Activated CD8-positive, alpha-beta memory T cell treated with anti-CD3 and anti-CD28 coated beads, Interleukin-2, amount 10 ng/mL, durations not matched to agents 7 days and 5 days (primary cell): Measurements from ENCODE around the gene PTGIS. TPM values are rescaled to one million over a fixed set of nuclear protein-coding genes. Genes with fewer than 3 reads are reported as not detected.

Experiments used
- ATAC-seq: fragments of 150-1000 bp; cut with Tn5 transposase; one replicate; pipeline ENCODE4 v1.10.0; 2021; ENCODE audit warnings: moderate library complexity
- CTCF ChIA-PET: fragments of 350-600 bp; sonication (Branson Sonifier 250); formaldehyde crosslinking; loops from one replicate; lab custom pipeline; 2021; ENCODE audit warnings: antibody characterized with exemption; lab: Charles Lee
- DNase-seq: peaks from one replicate; pipeline ENCODE4 v3.0.0-alpha.2; 2020
- H3K27ac Mint-ChIP-seq: one replicate; pipeline ENCODE4 v1.8.0; 2021; ENCODE audit warnings: mild to moderate bottlenecking, mixed read lengths
- H3K27me3 Mint-ChIP-seq: one replicate; pipeline ENCODE4 v1.8.0; 2021; ENCODE audit warnings: mixed read lengths
- H3K36me3 Mint-ChIP-seq: one replicate; pipeline ENCODE4 v1.8.0; 2021; ENCODE audit warnings: mild to moderate bottlenecking, mixed read lengths
- H3K4me1 Mint-ChIP-seq: one replicate; pipeline ENCODE4 v1.8.0; 2021; ENCODE audit warnings: mixed read lengths
- H3K4me3 Mint-ChIP-seq: one replicate; pipeline ENCODE4 v1.8.0; 2021; ENCODE audit warnings: mild to moderate bottlenecking, moderate library complexity, mixed read lengths
- H3K9me3 Mint-ChIP-seq: one replicate; pipeline ENCODE4 v1.8.0; 2022; ENCODE audit warnings: low read depth, mixed read lengths
- total RNA-seq, 2 experiments: library from RNA; stranded (reverse); gene quantifications; one replicate each; pipeline ENCODE4 v1.2.3, GENCODE V29; 2021

PTGIS gene
- total RNA-seq, 2 experiments from 2014 or later: 3.8 to 15.1 TPM

DNA sequence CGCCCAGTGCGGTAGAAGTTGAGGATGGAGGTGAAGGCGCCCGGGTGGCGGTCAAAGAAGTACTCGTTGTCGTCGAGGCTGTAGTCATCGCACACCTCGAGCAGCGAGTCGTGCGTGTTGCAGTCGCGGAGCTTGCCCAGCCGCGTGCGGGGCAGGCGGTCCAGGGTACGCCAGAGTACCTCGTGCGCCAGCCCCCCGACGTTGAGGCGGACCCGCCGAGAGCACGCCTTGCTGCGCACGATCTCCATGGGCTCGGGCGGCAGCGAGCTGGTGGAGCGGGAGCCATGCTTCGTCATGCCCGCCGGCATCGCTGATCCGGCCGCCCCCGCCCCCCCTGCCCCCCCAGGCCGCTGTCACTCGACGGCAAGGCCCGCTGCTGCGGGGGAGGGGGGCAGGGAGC is 85.8 kb downstream of the PTGIS start:
- Mint-ChIP-seq H3K36me3 (no peaks in the 10 kb centered on the region), H3K27me3 (peaks cover 58% of the 10 kb centered on the region)
- CTCF ChIA-PET: interaction anchor here (1.3 kb wide), 1 partner anchor 148 kb away, joined by 3 read pairs; no protein-coding TSS in a partner anchor

DNA sequence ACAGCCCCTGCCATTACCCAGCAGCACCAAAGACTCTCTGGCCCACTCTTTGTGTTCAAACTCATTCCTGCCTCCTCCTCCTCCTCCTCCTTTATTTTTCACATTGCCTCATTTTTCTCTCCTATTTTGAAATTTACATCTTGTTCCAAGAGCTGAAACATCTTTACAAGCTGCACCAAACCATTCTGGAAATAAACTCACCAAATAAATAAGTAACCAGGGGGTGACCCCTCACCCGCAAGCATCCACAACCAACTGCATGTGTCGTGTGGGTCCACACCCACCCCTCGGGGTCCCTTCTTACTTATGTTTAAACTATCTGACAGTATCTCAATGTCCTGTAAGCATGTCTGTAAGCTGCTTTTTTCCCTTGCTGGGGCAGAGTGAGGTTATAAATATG is 86.8 kb downstream of the PTGIS start:
- Mint-ChIP-seq H3K27me3 (peaks cover 55% of the 10 kb centered on the region), H3K4me3 (no peak overlapping the region), H3K4me1 (peaks cover 6% of the 10 kb centered on the region), H3K27ac (no peak overlapping the region), H3K9me3 (no peaks in the 10 kb centered on the region), H3K36me3 (no peaks in the 10 kb centered on the region)
- ATAC-seq (no peak), DNase-seq (no peak)
- CTCF ChIA-PET: no interaction called here

More for the DNA sequence above, 85.8 kb downstream of the PTGIS start:
- DNase-seq (no peak), ATAC-seq (no peak)
- Mint-ChIP-seq H3K9me3 (no peaks in the 10 kb centered on the region), H3K27ac (no peak overlapping the region), H3K4me3 (no peak overlapping the region), H3K4me1 (peaks cover 6% of the 10 kb centered on the region)

DNA sequence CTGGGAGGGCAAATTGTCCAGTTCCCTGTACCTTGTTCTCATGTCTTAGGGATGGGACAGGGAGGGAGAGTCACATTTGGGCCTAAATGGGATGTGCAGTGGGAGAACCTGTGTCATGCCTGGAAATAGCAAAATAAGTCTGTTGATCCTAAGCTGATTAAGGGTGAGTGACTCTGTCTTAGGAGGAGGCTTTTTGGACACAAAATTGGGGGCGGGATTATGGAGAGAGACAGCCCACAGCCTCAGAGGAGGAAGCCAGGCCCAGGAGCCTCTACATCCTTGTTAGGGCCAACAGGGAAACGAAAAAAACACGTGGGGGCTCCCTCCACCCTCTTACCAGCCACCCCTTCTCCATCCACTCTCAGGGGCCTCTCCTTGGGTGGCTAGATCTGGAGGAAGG is 87.7 kb downstream of the PTGIS start:
- ATAC-seq (no peak), DNase-seq (no peak)
- Mint-ChIP-seq H3K36me3 (no peaks in the 10 kb centered on the region), H3K27ac (no peak overlapping the region), H3K9me3 (no peaks in the 10 kb centered on the region), H3K4me1 (peaks cover 6% of the 10 kb centered on the region), H3K4me3 (no peak overlapping the region), H3K27me3 (peaks cover 48% of the 10 kb centered on the region)
- CTCF ChIA-PET: no interaction called here

DNA sequence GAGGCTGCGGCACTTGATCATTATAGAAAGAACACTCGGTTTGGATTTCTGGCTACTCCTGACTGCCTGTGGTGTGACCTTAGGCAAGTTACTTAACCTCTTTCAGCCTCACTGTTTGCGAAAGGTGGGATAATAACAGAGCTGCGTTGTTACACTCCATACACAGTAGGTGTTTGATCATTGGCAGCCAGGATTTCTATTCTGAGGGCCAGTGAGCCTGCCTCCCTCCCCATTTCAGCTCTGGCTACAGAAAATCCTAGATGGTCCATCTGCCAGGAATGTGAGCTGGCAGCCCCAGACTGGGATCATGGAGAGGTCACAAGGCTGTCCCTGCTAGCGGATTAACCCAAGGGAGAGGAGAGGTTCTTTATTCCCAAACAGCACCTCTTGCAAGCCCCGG is 88.2 kb downstream of the PTGIS start:
- DNase-seq: no peak
- H3K36me3 Mint-ChIP-seq: no peaks in the 10 kb centered on the region
- CTCF ChIA-PET: no interaction called here
- H3K4me3 Mint-ChIP-seq: no peak overlapping the region
- no peaks in the 10 kb centered on the region for H3K9me3 Mint-ChIP-seq
- H3K4me1 Mint-ChIP-seq: peaks cover 5% of the 10 kb centered on the region
- H3K27ac Mint-ChIP-seq: no peak overlapping the region
- no peak for ATAC-seq
- peaks cover 48% of the 10 kb centered on the region for H3K27me3 Mint-ChIP-seq

DNA sequence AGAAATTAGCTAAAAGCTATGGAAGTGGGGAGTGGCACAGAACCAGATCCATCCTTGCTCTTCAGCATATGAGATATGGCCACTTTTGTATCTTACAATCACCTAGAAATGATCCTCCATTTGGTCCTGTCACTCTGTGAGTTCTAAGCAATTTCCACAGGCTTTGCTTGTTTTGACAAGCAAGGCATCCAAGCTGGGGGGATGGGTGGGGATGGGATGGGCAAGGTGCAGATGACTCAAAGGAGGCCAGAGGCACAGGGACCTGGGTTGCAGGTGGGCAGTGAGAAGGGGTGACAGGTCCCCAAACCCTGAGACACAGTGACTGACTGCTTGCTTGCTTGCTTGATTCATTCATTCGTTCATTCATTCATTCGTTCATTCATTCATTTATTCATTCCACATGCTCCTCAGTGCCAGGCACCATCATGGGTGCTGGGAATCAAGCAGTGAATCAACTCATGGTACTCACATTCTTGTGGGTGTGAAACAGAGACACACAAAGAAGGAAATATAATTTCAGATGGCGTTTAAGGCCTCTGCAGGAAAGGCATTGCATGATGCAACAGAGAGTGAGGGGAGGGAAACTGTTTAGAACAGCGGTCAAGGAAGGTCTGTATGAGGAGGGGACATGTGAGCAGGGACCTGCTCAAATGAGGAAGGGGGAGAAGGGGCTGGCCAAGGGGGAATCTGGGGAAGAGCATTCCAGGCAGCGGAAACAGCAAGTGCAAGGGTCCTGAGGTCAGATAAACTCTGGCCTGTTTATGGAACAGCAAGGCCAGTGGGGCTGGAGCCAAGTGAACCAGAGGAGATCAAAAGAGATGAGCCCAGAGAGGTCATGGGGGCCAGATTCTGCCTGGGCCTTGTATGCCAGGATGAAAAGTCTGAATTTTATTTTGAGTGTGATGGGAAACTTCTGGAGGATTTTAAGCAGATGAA is 88.9 kb downstream of the PTGIS start:
- ATAC-seq: no peak
- no peaks in the 10 kb centered on the region for H3K36me3 Mint-ChIP-seq
- H3K4me3 Mint-ChIP-seq: no peak overlapping the region
- no peaks in the 10 kb centered on the region for H3K4me1 Mint-ChIP-seq
- peaks cover 49% of the 10 kb centered on the region for H3K27me3 Mint-ChIP-seq
- no peaks in the 10 kb centered on the region for H3K9me3 Mint-ChIP-seq
- no peak for DNase-seq
- CTCF ChIA-PET: no interaction called here
- H3K27ac Mint-ChIP-seq: no peak overlapping the region

DNA sequence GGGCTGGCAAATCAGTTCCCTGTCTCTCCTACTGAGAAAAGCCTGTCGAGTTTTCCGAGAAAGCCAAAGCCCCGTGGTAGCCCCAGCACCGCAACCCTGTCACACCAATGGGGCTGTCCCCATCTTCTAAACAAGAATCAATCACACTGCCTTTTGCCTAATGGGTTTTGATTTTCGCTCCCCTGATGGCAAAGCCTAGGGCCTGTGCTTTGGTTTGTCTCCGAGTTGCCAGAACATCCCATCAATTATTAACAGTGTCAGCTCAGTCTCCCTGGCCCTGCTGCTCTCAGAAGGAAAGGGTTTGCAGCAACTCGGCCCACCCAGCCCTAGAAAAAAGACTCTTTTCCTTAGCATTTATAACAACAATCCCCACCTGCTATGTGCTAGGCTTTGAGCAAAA is 89.7 kb downstream of the PTGIS start:
- DNase-seq (no peak), ATAC-seq (no peak)
- Mint-ChIP-seq H3K4me1 (no peaks in the 10 kb centered on the region), H3K27me3 (peaks cover 51% of the 10 kb centered on the region), H3K27ac (no peak overlapping the region), H3K4me3 (no peak overlapping the region), H3K36me3 (no peaks in the 10 kb centered on the region), H3K9me3 (no peaks in the 10 kb centered on the region)
- CTCF ChIA-PET: no interaction called here

DNA sequence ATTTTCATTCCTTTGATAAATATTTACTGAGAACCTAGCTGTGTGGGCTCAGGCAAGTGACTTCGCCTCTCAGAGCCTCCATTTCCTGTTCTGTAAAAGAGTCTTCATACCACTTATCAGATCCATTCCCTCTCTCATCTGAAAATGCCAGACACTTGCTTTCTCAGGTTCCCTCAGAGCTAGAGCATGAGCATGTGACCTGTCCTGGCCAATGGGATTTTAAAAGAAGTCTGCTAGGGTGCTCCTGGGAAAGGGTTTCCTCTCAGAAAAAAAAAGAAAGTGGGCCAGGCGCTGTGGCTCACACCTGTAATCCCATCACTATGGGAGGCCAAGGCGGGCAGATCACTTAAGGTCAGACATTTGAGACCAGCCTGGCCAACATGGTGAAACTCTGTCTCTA is 90.7 kb downstream of the PTGIS start:
- H3K36me3 Mint-ChIP-seq: no peaks in the 10 kb centered on the region
- no peaks in the 10 kb centered on the region for H3K9me3 Mint-ChIP-seq
- CTCF ChIA-PET: interaction anchor here (1.3 to 1.8 kb wide), 2 partner anchors 56 to 141 kb away, joined by 3 to 4 read pairs; no protein-coding TSS in a partner anchor
- no peak overlapping the region for H3K4me3 Mint-ChIP-seq
- H3K27me3 Mint-ChIP-seq: peaks cover 54% of the 10 kb centered on the region
- no peak overlapping the region for H3K27ac Mint-ChIP-seq
- ATAC-seq (no peak), DNase-seq (no peak)
- no peaks in the 10 kb centered on the region for H3K4me1 Mint-ChIP-seq

DNA sequence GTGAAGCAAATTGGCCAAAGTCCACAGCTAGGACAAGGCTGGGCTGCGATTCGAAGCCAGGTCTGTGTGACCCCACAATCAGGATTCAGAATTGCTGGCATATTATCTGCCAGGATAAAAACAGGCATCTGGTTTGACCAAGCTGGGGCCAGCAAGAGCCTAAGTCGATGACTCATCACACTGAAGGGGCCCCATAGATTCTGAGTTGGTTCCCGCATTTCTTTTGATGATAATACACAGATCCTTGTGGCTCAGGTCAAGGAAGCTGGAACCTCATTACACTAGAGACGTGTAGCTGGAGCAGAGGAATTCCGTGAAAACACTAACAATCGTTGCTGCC is 92.0 kb downstream of the PTGIS start:
- no peak for ATAC-seq
- no peak overlapping the region for H3K27ac Mint-ChIP-seq
- peaks cover 56% of the 10 kb centered on the region for H3K27me3 Mint-ChIP-seq
- no peak overlapping the region for H3K4me3 Mint-ChIP-seq
- H3K4me1 Mint-ChIP-seq: no peaks in the 10 kb centered on the region
- CTCF ChIA-PET: interaction anchor here (1.5 to 1.8 kb wide), 2 partner anchors 8 to 58 kb away, joined by 4 to 6 read pairs; no protein-coding TSS in a partner anchor
- no peaks in the 10 kb centered on the region for H3K36me3 Mint-ChIP-seq
- no peaks in the 10 kb centered on the region for H3K9me3 Mint-ChIP-seq
- no peak for DNase-seq

DNA sequence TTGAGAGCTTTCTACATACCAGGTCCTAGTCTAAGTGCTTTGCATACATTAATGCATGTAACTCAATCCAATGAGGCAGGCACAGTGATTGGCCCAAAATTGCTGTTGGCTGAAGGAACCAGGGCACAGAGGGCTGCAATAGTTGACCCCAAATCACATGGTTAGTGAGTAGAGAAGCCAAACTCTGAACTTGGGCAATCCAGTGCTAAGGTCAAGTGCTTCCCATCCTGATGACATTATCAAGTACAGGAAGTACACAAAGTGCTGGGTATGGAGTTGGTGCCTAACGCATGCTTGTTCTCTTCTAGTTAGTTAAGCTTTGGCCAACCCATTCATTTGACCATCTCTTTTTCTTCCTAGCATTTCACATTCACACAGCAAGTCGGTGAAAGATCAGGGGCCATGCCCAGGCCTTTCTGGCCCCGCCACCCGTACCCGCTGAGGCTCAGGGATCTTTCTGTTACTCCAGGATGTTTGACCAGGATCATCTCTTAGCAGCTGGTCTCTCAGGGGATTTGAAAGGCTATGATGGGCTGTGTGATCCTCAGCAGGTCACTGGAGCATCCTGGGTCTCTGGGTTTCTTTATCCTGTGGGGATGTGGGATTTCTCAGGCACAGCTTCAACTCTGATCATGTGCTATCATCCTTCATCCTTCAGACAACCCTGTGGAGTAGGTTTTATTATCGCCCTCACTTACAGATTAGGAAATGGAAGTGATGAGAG is 92.5 kb downstream of the PTGIS start:
- H3K27ac Mint-ChIP-seq: no peak overlapping the region
- ATAC-seq (no peak), DNase-seq (no peak)
- no peaks in the 10 kb centered on the region for H3K4me1 Mint-ChIP-seq
- H3K4me3 Mint-ChIP-seq: no peak overlapping the region
- CTCF ChIA-PET: interaction anchor here (1.5 to 1.8 kb wide), 3 partner anchors 9 to 58 kb away, joined by 4 to 6 read pairs (median 4); no protein-coding TSS in a partner anchor
- H3K9me3 Mint-ChIP-seq: no peaks in the 10 kb centered on the region
- H3K27me3 Mint-ChIP-seq: peaks cover 56% of the 10 kb centered on the region
- no peaks in the 10 kb centered on the region for H3K36me3 Mint-ChIP-seq

DNA sequence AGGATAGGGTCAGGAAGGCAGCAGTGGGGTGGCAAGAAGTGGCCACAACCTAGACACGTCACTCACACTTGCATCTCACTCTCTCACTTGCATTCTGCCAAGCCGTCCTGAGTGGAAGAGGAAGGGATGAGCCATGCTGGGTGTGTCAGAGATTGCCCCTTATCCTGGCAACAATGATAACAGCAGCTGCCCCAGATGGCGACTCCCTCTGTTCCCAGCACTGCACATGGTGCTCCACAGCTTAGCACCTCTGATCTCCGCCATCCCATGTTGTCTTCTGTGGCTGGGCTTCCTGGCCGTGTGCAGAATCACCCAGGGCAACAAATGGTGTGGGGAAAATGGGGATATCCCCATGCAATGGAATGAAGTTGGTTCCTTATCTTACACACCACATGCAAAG is 96.5 kb downstream of the PTGIS start:
- no peak overlapping the region for H3K4me3 Mint-ChIP-seq
- no peak for ATAC-seq
- CTCF ChIA-PET: no interaction called here
- no peaks in the 10 kb centered on the region for H3K9me3 Mint-ChIP-seq
- H3K36me3 Mint-ChIP-seq: no peaks in the 10 kb centered on the region
- H3K4me1 Mint-ChIP-seq: no peaks in the 10 kb centered on the region
- no peak for DNase-seq
- H3K27ac Mint-ChIP-seq: no peak overlapping the region
- H3K27me3 Mint-ChIP-seq: peaks cover 64% of the 10 kb centered on the region

DNA sequence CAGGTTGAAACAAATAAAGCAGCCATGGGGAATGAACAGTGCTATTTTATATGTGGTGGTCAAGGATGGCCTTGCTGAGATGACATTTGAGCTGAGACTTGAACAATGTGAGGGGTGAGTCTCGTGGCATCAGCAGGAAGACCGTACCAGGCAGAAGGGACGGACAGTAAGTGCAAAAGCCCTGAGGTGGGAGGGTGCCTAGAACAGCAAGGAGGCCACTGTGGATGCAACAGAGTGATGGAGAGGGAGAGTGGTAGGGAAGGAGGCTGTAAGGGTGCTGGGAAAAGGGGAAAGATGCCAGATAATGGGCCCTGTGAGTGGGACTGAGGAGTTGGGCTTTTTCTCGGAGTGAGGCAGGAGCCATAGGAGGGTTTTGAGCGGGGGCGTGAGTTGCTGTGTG is 97.0 kb downstream of the PTGIS start:
- Mint-ChIP-seq H3K4me3 (no peak overlapping the region), H3K4me1 (no peaks in the 10 kb centered on the region), H3K27ac (no peak overlapping the region), H3K27me3 (peaks cover 64% of the 10 kb centered on the region), H3K9me3 (no peaks in the 10 kb centered on the region), H3K36me3 (no peaks in the 10 kb centered on the region)
- CTCF ChIA-PET: no interaction called here
- ATAC-seq (no peak), DNase-seq (no peak)

DNA sequence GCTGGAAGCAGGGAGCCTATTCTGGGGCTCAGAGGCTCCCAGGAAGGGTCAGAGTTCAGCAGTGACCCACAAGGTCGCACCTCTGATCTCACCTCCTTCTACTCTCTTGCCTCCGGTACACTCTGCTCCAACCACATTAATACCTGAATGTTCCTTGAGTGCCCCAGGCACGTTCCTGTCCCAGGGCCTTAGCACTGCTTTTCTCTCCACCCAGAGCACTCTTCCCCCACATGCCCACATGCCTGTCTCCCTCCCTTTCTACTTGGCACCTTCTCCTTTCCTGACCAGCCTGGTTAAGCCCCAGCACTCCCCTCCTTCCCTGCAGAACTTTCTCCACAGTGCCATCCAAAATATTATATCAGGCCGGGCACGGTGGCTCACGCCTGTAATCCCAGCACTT is 98.9 kb downstream of the PTGIS start:
- H3K4me3 Mint-ChIP-seq: no peak overlapping the region
- CTCF ChIA-PET: no interaction called here
- ATAC-seq: no peak
- H3K27ac Mint-ChIP-seq: no peak overlapping the region
- no peaks in the 10 kb centered on the region for H3K36me3 Mint-ChIP-seq
- peaks cover 50% of the 10 kb centered on the region for H3K27me3 Mint-ChIP-seq
- no peaks in the 10 kb centered on the region for H3K9me3 Mint-ChIP-seq
- no peak for DNase-seq
- no peaks in the 10 kb centered on the region for H3K4me1 Mint-ChIP-seq

DNA sequence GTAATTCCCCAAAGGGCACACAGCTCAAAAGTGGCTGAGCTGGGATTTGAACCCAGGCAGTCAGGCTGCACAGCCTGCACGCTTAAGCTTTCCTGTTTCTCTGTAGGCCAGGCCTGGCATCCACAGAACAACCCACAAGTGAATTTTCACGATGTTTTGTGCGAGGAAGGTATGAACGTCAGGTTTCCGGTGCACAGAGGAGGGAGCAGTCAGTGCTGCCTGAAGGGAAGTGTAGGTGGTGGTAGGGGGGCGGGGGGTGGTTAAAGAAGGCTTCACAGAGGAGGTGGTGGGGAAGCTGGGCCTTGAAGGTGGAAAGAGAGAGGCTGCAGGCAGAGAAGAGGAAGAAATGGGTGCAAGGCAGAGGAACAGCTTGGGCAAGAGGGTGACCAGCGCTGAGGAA is 99.5 kb downstream of the PTGIS start:
- no peaks in the 10 kb centered on the region for H3K9me3 Mint-ChIP-seq
- ATAC-seq (no peak), DNase-seq (no peak)
- H3K36me3 Mint-ChIP-seq: no peaks in the 10 kb centered on the region
- CTCF ChIA-PET: no interaction called here
- H3K27ac Mint-ChIP-seq: no peak overlapping the region
- H3K4me1 Mint-ChIP-seq: no peaks in the 10 kb centered on the region
- peaks cover 49% of the 10 kb centered on the region for H3K27me3 Mint-ChIP-seq
- H3K4me3 Mint-ChIP-seq: no peak overlapping the region
